Adrenal gland (tissue), 5 donors: ENCODE measurements around the gene ZIC1.

Experiments
- POLR2A ChIP-seq, 2 donors: fragments of 450-650 bp; IDR thresholded peaks; one replicate each; pipeline ENCODE4 v1.6.1; 2017; ENCODE audit warnings: antibody characterized with exemption in 2 of 2, mild to moderate bottlenecking in 2 of 2, moderate library complexity in 1 of 2
- TF ChIP-seq, protein P1 (sequence below), 6 experiments: fragments of 450-650 bp in 4 of 6; fragments of 200-600 bp in 2 of 6; sonication (generic) in 1 of 6; IDR thresholded peaks; 1 replicate in 5 of 6; 2 replicates in 1 of 6; pipeline versions ENCODE4 v1.5.1 to v1.8.0; 2016 to 2021; ENCODE audit warnings: antibody characterized with exemption in 6 of 6, mild to moderate bottlenecking in 2 of 6, moderate library complexity in 1 of 6
- donor health status: DM: no; HTN: no; CAD: no.

DNA sequence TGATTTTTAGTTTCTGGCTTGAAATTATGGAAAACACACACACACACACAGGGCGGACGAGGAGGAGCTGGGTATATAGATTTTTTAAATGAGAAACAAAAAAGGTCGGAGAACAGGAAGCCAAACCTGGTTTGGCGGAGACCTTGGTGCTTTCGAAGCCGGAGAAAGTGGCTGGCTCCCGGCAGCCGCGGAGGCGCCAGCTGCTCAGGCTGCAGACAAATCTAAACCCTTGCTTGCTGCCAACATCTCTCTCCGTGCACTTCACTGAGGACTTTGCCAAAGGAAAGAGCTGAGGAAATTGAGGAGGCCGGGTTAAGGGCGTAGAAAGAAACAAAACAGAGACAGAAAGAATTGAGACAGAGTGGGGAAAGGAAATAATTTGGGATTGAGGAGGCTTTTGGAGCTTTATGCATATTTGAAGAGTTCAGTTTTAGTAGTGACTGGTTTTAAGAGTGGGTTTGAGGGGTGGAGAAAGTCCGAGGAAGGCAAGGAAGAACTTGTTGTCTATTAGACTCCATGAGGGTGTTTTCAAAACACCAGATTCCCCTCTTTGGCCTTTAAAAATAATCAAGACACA lies 2.2 kb downstream of the ZIC1 start:
- TF ChIP-seq, protein P1, sequence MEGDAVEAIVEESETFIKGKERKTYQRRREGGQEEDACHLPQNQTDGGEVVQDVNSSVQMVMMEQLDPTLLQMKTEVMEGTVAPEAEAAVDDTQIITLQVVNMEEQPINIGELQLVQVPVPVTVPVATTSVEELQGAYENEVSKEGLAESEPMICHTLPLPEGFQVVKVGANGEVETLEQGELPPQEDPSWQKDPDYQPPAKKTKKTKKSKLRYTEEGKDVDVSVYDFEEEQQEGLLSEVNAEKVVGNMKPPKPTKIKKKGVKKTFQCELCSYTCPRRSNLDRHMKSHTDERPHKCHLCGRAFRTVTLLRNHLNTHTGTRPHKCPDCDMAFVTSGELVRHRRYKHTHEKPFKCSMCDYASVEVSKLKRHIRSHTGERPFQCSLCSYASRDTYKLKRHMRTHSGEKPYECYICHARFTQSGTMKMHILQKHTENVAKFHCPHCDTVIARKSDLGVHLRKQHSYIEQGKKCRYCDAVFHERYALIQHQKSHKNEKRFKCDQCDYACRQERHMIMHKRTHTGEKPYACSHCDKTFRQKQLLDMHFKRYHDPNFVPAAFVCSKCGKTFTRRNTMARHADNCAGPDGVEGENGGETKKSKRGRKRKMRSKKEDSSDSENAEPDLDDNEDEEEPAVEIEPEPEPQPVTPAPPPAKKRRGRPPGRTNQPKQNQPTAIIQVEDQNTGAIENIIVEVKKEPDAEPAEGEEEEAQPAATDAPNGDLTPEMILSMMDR (IDR thresholded peaks at IDR 0.05), result no peak
- no peak for TF ChIP-seq POLR2A (IDR thresholded peaks at IDR 0.05)
